GM19023 (cell line): ENCODE measurements around the gene FOXD1.
"Not testable (repeated sequence)": the region's sequence is repeated elsewhere in the genome, so short reads cannot be mapped to it uniquely, and the experiment has no call there.

ENCODE experiments used
- ATAC-seq: cut with Tn5 transposase; IDR thresholded peaks from one replicate; pipeline ENCODE4 v1.9.1; 2021; ENCODE audit warnings: mild to moderate bottlenecking, moderate library complexity; ENCODE audit not compliant: unreplicated experiment

Gene FOXD1

GRCh38 chr5:73418244-73418691 lies 30.3 kb downstream of the FOXD1 start:
- no peak for ATAC-seq

- ATAC-seq = no peak
Measured at GRCh38 chr5:73417303-73418034, 31.1 kb downstream of the FOXD1 start.

DNA sequence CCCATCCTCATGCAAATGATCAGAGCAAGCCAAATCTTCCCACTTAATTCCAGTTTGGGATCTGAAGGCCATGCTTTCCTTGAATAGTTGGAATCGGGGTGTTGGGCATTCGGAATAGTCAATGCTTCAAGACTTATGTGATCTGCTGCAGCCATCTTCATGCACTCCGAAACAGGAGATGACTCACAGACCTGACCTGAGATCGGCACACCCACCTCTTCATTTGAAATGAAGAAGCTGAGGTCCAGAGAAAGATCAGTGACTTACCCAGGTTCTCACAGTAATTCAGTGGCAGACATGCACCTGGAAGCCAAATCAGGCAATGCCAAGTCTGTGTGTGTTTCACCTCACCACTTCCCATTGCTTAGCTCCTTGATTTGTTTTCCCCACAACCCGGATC lies 33.0 kb downstream of the FOXD1 start:
- no peak for ATAC-seq

- no peak for ATAC-seq
Measured at GRCh38 chr5:73415171-73415570, 33.4 kb downstream of the FOXD1 start.

DNA sequence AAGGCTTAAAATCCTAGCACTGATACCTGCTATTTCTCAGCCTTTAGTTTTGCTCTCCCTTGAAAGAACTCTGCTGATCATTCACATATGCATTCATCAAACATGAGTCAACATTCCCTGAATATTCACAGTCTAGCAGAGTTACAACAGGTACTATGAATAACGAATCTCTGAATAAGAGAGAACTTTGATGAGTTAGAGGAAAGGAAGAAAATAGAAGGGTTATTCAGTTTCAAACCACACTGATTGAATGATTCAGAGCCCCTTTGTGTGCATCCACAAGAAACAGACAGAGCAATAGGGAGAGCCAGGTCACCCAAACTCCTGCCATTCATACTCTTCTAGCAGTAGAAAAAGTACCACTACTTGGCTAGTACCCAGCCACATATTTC lies 36.0 kb downstream of the FOXD1 start:
- ATAC-seq = no peak

DNA sequence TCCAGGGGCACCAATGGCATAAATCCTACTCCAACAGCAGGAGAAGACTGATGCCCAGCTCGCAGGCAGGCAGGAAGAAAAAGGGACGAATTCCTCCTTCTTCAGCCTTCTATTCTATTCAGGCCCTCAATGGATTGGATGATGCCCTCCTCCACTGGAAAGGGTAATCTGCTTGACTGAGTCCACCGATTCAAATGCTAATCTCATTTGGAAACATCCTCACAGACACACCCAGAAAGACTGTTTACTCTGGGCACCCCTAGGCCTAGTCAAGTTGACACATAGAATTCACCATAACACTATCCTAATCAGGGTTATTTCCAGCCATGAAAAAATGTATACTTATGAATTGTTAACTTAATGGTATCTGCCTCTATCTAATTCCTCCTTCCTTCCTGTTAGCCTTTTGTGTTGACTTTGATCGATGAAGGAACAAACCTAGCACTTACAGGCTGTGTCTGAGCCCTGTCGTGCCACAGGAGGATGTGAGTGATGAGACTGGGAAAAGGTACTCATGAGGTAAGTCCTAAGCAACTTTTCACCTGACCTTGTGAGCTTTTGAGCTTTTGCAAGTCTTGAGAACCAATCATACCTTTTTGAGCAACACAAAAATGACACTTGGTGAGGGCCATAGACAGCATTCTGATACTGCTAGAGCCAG lies 36.5 kb downstream of the FOXD1 start:
- ATAC-seq = no peak

DNA sequence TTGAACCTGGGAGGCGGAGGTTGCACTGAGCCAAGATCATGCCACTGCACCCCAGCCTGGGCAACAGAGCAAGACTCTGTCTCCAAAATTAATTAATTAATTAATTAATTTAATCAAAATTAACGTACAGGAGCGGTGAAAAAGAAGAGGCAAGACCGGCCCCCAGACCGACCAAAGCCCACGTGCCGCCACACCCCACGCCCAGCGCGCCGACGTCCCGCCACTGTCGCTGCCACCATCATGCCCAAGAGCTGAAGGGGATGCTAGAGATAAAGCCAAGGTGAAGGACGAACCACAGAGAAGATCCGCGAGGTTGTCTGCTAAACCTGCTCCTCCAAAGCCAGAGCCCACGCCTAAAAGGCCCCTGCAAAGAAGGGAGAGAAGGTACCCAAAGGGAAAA lies 38.6 kb downstream of the FOXD1 start:
- not testable (repeated sequence) for ATAC-seq

DNA sequence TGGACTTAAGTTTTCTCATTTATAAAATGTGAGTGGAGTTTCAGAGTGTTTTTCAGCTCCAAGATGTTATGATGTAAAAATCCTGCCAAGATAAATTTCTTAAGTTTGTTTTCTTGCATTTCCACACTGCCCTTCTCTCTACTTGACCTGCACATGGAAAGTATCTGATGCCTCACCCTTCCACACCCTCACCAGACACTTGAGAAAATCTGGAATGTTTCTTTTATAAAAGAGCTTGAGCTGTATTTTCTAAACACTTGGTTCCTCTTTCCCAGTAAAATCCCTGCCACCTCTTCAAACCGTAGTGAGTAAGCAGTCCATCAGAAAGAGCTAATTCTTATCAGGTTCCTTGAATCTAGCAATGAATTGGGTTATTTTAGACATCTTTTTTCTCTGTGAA lies 42.9 kb downstream of the FOXD1 start:
- no peak for ATAC-seq

- ATAC-seq = no peak
Measured at GRCh38 chr5:73399775-73400174, 48.8 kb downstream of the FOXD1 start.
